HG02981 (cell line): ENCODE data around the gene HACD1.
A peak's percentile ranks its signal among the peaks of the same experiment; 100 is the strongest.

Experiments
- ATAC-seq: cut with Tn5 transposase; IDR thresholded peaks from one replicate; pipeline ENCODE4 v1.9.1; 2021; ENCODE audit warnings: mild to moderate bottlenecking, moderate library complexity; ENCODE audit not compliant: unreplicated experiment

Gene HACD1, protein sequence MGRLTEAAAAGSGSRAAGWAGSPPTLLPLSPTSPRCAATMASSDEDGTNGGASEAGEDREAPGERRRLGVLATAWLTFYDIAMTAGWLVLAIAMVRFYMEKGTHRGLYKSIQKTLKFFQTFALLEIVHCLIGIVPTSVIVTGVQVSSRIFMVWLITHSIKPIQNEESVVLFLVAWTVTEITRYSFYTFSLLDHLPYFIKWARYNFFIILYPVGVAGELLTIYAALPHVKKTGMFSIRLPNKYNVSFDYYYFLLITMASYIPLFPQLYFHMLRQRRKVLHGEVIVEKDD

GRCh38 chr10:17617031-17617911, at the start of gene HACD1:
Gene HACD1, minus strand, starts transcription at chr10:17617374. Its CDS starts 35 bp downstream, at chr10:17617339.
- ATAC-seq, result peak; percentile 63

- no peak for ATAC-seq
Observed at GRCh38 chr10:17665747-17666146, 48.6 kb upstream of the HACD1 start.

- no peak for ATAC-seq
Observed at GRCh38 chr10:17663450-17663849, 46.3 kb upstream of the HACD1 start.

DNA sequence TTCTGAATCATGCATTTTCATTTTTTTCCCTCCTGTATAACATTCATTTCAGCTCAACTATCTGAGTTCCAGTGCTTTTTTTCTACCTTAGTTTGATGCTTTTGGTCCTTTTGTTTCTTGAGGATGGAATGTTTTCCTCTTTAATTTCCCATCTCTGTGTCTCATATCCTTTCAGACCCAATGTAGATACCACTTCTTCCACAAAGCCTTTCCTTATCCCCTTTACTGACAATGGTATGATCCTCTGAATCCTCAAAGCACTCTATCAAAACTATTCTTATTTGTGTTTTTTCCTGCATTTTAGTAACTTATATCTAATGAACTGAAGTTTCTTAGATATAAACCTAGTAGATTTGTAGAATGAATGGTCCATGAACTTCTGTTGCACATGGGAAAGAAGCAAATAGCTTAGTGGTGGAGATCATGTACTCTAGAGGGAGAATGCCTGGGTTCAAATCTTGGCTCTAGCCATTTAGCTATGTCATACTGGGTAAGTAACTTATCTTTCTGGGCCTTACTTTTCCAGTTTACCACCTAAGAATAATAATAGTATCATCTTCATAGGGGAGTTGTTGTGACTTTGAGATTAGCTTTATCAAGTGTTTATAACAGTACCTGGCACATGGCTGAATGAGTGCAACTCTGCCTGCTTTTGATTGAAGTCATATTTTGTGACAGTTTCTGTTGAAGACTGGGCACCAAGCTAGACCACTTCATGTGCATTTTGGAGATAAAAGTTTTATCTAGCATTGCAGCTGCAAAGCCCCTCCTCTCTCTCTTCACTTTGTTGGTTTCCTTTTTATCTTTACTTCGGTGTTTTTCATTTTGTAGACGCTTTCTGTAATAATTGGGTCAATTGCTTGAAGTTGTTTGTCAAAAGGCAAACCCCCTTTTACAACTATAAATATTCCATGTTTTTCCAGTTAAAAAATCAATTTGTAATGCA, 45.3 kb upstream of the HACD1 start:
- no peak for ATAC-seq

DNA sequence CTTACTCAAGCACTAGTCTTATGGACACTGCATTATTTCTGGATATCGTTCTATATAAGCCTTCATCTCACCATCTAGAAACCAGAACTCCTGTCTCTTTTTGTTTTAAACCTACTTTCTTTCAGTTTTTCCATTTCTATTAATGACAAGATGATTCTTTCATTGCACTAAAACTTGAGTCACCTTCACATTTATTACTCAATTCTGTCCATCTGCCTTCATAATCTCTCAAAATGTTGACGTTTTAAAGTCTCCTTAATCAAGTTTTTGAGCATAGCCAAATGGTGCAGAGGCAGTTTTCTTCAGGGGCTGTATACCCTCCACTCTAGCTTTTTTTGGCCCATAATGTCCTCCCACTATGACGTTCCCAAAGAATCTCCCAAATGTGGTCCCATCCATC, 44.3 kb upstream of the HACD1 start:
- ATAC-seq, result no peak

GRCh38 chr10:17660921-17661320, 43.7 kb upstream of the HACD1 start:
- no peak for ATAC-seq

GRCh38 chr10:17659365-17659764, 42.2 kb upstream of the HACD1 start:
- ATAC-seq, result no peak

DNA sequence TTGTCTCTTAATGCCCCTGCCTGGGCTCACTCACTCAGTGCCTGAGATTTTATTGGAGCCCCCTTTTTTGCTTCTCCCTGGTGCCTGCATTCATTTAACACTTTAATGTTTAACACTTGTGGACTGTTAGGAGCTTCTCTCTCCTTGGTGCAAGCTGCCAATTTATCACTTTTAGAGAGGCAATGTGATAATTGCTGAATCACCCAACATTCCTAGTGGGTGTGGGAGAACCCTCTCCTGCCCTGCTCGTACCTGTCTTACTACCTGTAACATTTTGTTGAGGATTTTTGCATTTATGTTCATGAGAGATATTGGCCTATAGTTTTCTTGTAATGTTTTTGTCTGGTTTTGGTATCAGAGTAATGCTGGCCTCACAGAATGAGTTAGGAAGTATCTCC, 39.9 kb upstream of the HACD1 start:
- no peak for ATAC-seq

GRCh38 chr10:17655567-17656146, 38.5 kb upstream of the HACD1 start:
- peak; percentile 82 for ATAC-seq

DNA sequence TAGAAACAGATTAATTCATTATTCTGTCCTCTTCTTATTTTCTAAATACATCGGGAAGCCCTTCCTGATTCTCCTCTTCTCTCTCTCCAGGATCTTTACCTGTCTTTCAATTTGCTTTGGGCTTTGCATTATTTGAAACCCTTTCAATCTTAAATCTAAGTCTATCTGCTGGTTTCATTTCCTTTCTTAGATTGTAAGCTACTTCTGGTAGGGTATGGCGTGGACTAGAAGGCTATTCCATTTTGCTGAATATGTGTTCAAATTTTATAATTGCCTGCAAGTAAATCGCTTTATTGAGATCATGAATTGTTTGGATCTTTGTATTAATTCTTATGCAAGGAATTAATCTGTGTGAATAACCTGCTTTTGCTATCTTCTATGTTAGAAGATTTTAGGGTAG, 37.8 kb upstream of the HACD1 start:
- ATAC-seq, result no peak

DNA sequence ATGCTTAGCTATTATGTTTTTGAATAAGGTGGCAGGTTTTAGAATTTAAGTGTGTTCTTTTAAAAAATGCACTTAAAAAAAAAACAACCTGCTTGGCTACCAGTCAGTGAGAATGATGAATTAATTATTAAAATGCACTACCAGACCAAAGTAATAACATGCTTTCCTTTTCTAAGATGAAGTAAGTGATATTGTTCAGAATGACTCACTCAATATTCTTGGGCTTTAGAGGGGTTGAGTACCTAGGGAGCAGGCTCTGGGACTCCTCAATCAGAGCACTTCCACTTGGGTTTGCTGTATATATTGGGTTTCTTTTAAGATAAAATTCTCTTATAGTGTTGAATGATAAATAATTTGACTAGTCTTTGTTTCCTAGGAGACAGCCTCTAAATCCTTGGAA, 35.4 kb upstream of the HACD1 start:
- ATAC-seq, result peak; percentile 44

DNA sequence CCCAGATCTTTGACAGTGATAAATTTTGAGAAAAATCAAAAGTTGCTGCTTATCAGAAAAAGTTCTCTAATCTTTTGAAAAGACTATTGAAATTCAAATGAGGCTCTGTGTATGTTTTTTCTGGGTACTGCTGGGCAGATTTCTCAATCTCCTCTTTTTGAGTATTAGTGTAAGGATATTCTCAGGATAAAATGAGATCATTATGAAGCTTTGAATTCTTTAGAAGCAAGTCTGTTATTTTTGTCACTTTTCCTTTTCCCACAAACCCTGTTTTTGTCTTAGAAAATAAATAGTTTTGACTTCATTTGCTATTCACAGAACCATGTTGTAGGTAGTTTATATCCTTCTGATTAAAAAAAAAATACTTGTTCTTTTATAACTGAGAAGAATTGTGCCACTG, 34.7 kb upstream of the HACD1 start:
- ATAC-seq, result no peak

- ATAC-seq, result no peak
Observed at GRCh38 chr10:17650416-17650815, 33.2 kb upstream of the HACD1 start.

- no peak for ATAC-seq
Observed at GRCh38 chr10:17649836-17650235, 32.7 kb upstream of the HACD1 start.

DNA sequence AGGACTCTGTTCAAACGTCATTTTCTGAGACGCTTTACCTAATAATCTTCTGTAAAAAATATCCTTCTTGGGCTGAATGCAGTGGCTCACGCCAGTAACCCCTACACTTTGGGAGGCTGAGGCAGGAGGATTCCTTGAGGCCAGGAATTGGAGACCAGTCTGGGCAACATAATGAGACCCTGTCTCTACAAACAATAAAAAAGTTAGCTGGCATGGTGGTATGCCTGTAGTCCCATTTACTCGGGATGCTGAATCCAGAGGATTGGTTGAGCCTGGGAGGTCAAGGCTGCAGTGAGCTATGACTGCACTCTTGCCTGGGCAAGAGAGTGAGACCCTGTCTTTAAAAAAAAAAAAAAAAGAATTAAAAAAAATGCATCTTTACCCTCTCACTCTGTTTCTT, 31.9 kb upstream of the HACD1 start:
- ATAC-seq, result no peak

GRCh38 chr10:17648243-17649035, 31.3 kb upstream of the HACD1 start:
- peak; percentile 23 for ATAC-seq

- ATAC-seq, result no peak
Observed at GRCh38 chr10:17647326-17647725, 30.2 kb upstream of the HACD1 start.

GRCh38 chr10:17645621-17646345, 28.6 kb upstream of the HACD1 start:
- no peak for ATAC-seq

GRCh38 chr10:17644485-17644943, 27.3 kb upstream of the HACD1 start:
- ATAC-seq, result peak; percentile 17
